Skeletal muscle satellite cell (primary cell): Measurements from ENCODE around the gene TMEM63A.
"Not testable (repeated sequence)": the region's sequence is repeated elsewhere in the genome, so short reads cannot be mapped to it uniquely, and the experiment has no call there.

Experiments used
- H3K27me3 ChIP-seq: 2 replicates; pipeline ENCODE4 v1.7.0; 2013; ENCODE audit warnings: low read length; ENCODE audit not compliant: control insufficient read depth, insufficient read depth
- H3K36me3 ChIP-seq: 2 replicates; pipeline ENCODE4 v1.7.0; 2013; ENCODE audit warnings: mild to moderate bottlenecking, control low read depth, low read length; ENCODE audit not compliant: insufficient read depth
- H3K4me1 ChIP-seq: 2 replicates; pipeline ENCODE4 v1.7.0; 2013; ENCODE audit warnings: low read length; ENCODE audit not compliant: control insufficient read depth, insufficient read depth
- H3K4me2 ChIP-seq: 2 replicates; pipeline ENCODE4 v1.7.0; 2013; ENCODE audit warnings: mild to moderate bottlenecking, low read length
- H3K4me3 ChIP-seq: 2 replicates; pipeline ENCODE4 v1.7.0; 2013; ENCODE audit warnings: low read length
- H3K9ac ChIP-seq: 2 replicates; pipeline ENCODE4 v1.7.0; 2013; ENCODE audit warnings: mild to moderate bottlenecking, low read depth, low read length, moderate library complexity
- H3K9me3 ChIP-seq: replicated peaks from 2 replicates; pipeline ENCODE4 v1.7.0; 2013; ENCODE audit warnings: mild to moderate bottlenecking, control low read depth, low read length

TMEM63A gene

DNA sequence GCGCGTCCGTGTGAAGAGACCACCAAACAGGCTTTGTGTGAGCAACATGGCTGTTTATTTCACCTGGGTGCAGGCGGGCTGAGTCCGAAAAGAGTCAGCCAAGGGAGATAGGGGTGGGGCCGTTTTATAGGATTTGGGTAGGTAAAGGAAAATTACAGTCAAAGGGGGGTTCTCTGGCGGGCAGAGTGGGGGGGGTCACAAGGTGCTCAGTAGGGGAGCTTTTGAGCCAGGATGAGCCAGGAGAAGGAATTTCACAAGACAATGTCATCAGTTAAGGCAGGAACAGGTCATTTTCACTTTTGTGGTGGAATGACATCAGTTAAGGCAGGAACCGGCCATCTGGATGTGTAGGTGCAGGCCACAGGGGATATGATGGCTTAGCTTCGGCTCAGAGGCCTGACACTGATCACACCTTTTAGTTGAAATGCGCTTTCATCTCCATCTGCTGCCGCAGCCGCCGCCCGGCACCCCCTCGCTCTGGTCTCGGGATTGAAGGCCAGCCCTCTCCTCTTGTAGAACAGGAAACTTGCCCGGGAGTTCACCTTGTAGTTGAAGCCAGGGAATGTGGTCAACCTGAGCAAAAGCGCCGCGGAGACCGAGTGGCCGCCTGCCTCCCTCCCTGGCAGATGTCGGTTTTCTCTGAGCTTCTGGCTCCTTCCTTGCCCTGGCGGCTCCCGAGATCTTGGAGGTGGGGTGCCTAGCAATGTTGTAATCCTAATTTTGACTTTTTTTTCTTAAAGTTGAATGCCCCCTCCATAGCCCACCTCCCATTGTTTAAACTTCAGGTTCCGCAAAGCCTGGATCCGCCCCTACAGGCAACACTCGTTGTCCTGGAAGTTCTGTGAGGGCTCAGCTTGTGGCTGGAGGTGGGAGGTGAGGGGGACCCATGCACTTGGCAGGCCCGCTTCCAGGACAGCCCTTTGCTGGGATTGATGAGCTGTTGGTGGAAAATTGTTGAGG is 71.3 kb downstream of the TMEM63A start:
- Histone ChIP-seq H3K4me2 (peak overlapping the region; percentile 90), H3K4me1 (peaks cover 25% of the 10 kb centered on the region), H3K4me3 (peak overlapping the region; percentile 83), H3K9ac (peak overlapping the region; percentile 84)
- not testable (repeated sequence) for H3K27me3 ChIP-seq, H3K9me3 ChIP-seq, H3K36me3 ChIP-seq

- peak within 1 kb of the TSS; percentile 84 for H3K9ac ChIP-seq
- no peaks in the 10 kb centered on the region for H3K27me3 ChIP-seq
- H3K4me3 ChIP-seq = peak within 1 kb of the TSS; percentile 83
- no peaks in the 10 kb centered on the region for H3K9me3 ChIP-seq
- peak within 1 kb of the TSS; percentile 90 for H3K4me2 ChIP-seq
- H3K4me1 ChIP-seq = peaks cover 25% of the 10 kb centered on the region
- no peaks in the 10 kb centered on the region for H3K36me3 ChIP-seq
Measured at GRCh38 chr1:225809842-225810578, 72.2 kb downstream of the TMEM63A start, which contains the start of gene EPHX1. Gene EPHX1, plus strand, starts transcription at chr1:225810124. Its CDS starts 18,606 bp downstream, at chr1:225828730.

DNA sequence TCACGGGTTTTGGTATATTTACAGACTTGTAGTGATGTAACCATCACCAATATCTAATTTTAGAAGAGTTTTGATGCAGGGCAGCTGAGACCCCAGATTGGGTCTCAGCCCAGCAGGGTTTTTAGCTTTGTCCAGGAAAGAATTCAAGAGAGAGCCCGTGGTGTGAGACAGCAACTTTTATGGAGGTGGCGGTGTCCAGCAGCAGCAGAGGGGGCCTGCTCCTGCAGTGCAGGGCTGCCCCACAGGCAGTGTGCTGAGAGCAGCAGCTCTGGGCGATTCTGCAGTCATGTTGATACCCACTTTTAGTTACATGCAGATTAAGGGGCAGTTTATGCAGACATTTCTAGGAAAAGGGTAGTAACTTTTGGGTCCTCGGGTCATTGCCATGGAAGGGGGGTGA is 74.0 kb downstream of the TMEM63A start:
- Histone ChIP-seq H3K4me3 (no peak overlapping the region), H3K9ac (no peak overlapping the region), H3K36me3 (no peaks in the 10 kb centered on the region), H3K4me2 (no peak overlapping the region), H3K9me3 (no peaks in the 10 kb centered on the region), H3K27me3 (no peaks in the 10 kb centered on the region), H3K4me1 (peaks cover 16% of the 10 kb centered on the region)

GRCh38 chr1:225806736-225807135 is 75.4 kb downstream of the TMEM63A start:
- H3K4me2 ChIP-seq, H3K36me3 ChIP-seq, H3K27me3 ChIP-seq, H3K9me3 ChIP-seq, H3K4me3 ChIP-seq, H3K9ac ChIP-seq: not testable (repeated sequence)
- peaks cover 14% of the 10 kb centered on the region for H3K4me1 ChIP-seq

DNA sequence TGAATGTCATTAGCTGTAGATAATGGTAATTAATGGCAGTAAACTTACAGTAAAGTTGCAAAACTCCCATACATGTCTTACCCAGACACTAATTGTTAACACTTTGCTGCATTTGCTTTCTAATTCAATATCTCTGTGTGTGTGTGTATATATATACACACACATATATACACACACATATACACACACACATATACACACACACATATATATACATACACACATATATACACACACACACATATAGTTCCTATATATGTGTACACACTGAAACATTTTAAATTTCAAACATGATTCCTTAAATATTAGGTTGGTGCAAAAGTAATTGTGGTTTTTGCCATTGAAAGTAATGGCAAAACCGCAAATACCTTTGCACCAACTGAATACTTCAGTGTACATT is 75.9 kb downstream of the TMEM63A start:
- H3K36me3 ChIP-seq = no peaks in the 10 kb centered on the region
- H3K4me2 ChIP-seq = no peak overlapping the region
- H3K4me1 ChIP-seq = peaks cover 12% of the 10 kb centered on the region
- no peak overlapping the region for H3K9ac ChIP-seq
- no peaks in the 10 kb centered on the region for H3K9me3 ChIP-seq
- no peaks in the 10 kb centered on the region for H3K27me3 ChIP-seq
- no peak overlapping the region for H3K4me3 ChIP-seq

DNA sequence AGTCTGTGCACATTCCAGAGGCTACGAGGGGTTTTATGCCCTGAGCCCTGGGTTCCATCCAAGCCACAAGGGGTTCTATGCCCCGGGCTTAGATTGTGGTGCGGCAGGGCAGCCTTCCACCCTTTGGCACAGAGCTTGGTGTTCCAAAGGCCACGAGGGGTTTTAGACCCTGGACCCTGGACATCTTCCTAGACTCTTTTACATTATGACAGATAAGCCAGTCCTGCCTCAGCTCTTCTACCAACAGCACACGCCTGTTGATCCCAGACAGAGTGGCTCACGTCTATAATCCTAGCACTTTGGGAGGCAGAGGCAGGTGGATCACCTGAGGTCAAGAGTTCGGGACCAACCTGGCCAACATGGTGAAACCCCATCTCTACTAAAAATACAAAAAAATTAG is 81.0 kb downstream of the TMEM63A start:
- not testable (repeated sequence) for H3K4me3 ChIP-seq, H3K36me3 ChIP-seq

GRCh38 chr1:225796097-225796496 is 86.1 kb downstream of the TMEM63A start:
- not testable (repeated sequence) for H3K4me3 ChIP-seq, H3K9me3 ChIP-seq, H3K4me2 ChIP-seq

More for the DNA sequence above, 81.0 kb downstream of the TMEM63A start:
- H3K9me3 ChIP-seq, H3K9ac ChIP-seq, H3K4me1 ChIP-seq, H3K27me3 ChIP-seq, H3K4me2 ChIP-seq: not testable (repeated sequence)

More at GRCh38 chr1:225796097-225796496, 86.1 kb downstream of the TMEM63A start:
- not testable (repeated sequence) for H3K27me3 ChIP-seq, H3K4me1 ChIP-seq, H3K9ac ChIP-seq
- peaks cover 19% of the 10 kb centered on the region for H3K36me3 ChIP-seq
